Vagina (tissue), 2 donors: Measurements from ENCODE around the gene PTPRG.

Experiments
- CTCF ChIP-seq, 3 experiments: fragments of 450-650 bp in 2 of 3; fragments of 200-600 bp in 1 of 3; sonication (generic) in 1 of 3; IDR thresholded peaks; one replicate each; pipeline ENCODE4 v1.5.1; 2017 to 2019; ENCODE audit warnings: antibody characterized with exemption in 3 of 3, mild to moderate bottlenecking in 2 of 3, moderate library complexity in 2 of 3
- POLR2A ChIP-seq, 2 donors: fragments of 450-650 bp; IDR thresholded peaks; one replicate each; pipeline ENCODE4 v1.6.1; 2017; ENCODE audit warnings: antibody characterized with exemption in 2 of 2, mild to moderate bottlenecking in 2 of 2, moderate library complexity in 2 of 2

GRCh38 chr3:62095756-62096155 is 534.4 kb downstream of the PTPRG start:
- TF ChIP-seq CTCF (IDR thresholded peaks at IDR 0.05) (no peak), POLR2A (IDR thresholded peaks at IDR 0.05) (no peak)
